K562 (cell line): Measurements from ENCODE around the gene ZKSCAN5. TPM values are rescaled to one million over a fixed set of nuclear protein-coding genes. Genes with fewer than 3 reads are reported as not detected.

ENCODE experiments used
- CCNT2 ChIP-seq: IDR thresholded peaks from 2 replicates; pipeline ENCODE4 v1.6.1; 2011; ENCODE audit warnings: borderline replicate concordance, low read depth, mild to moderate bottlenecking, moderate library complexity, mixed read lengths, low read length; ENCODE audit not compliant: insufficient read length; ENCODE audit errors: extremely low read depth
- CSDE1 ChIP-seq, 2 experiments: fragments of 450-650 bp; IDR thresholded peaks; 2 replicates each; pipeline ENCODE4 v1.6.1; 2016; ENCODE audit warnings: mild to moderate bottlenecking in 1 of 2
- CTBP1 ChIP-seq: fragments of 450-650 bp; IDR thresholded peaks from 2 replicates; pipeline ENCODE4 v1.6.1; 2016; ENCODE audit warnings: borderline replicate concordance
- DIDO1 ChIP-seq: fragments of 450-650 bp; IDR thresholded peaks from 2 replicates; pipeline ENCODE4 v1.6.1; 2016; ENCODE audit warnings: low read depth, missing biosample characterization, missing genetic modification characterization
- FOXA3 ChIP-seq, 2 experiments: fragments of 450-650 bp in 1 of 2; sonication (generic) in 1 of 2; formaldehyde crosslinking; IDR thresholded peaks in 1 of 2; conservative IDR thresholded peaks in 1 of 2; 2 replicates each; pipeline versions ENCODE4 v1.4.0 to v1.8.0; 2020 to 2022; ENCODE audit warnings: mild to moderate bottlenecking in 2 of 2, missing genetic modification reagents in 1 of 2
- FOXJ2 ChIP-seq: fragments of 200-800 bp; sonication (Bioruptor generic); IDR thresholded peaks from 2 replicates; pipeline ENCODE4 v1.6.1; 2016; ENCODE audit warnings: missing genetic modification characterization, missing compliant biosample characterization
- GABPB1 ChIP-seq: sonication (generic); formaldehyde crosslinking; IDR thresholded peaks from 2 replicates; pipeline ENCODE4 v1.8.0; 2022; ENCODE audit warnings: mild to moderate bottlenecking, missing genetic modification reagents
- GTF2B ChIP-seq: IDR thresholded peaks from 2 replicates; pipeline ENCODE4 v1.6.1; 2011; ENCODE audit not compliant: insufficient read length; ENCODE audit errors: extremely low read depth
- MAFG ChIP-seq: fragments of 450-650 bp; conservative IDR thresholded peaks from 2 replicates; pipeline ENCODE4 v1.6.1; 2016; ENCODE audit warnings: missing genetic modification characterization, missing compliant biosample characterization
- NELFE ChIP-seq: IDR thresholded peaks from 2 replicates; pipeline ENCODE4 v1.6.1; 2011; ENCODE audit warnings: mild to moderate bottlenecking; ENCODE audit not compliant: insufficient read depth, insufficient read length
- PCBP1 ChIP-seq: fragments of 200-400 bp; formaldehyde crosslinking; IDR thresholded peaks from 2 replicates; pipeline ENCODE4 v1.6.1; 2018; ENCODE audit warnings: mild to moderate bottlenecking, low read depth, low read length; ENCODE audit not compliant: poor library complexity, severe bottlenecking
- POLR2H ChIP-seq: IDR thresholded peaks from 2 replicates; pipeline ENCODE4 v1.6.1; 2016; ENCODE audit warnings: missing genetic modification characterization, low read depth, mild to moderate bottlenecking, control low read depth, missing compliant biosample characterization, moderate library complexity
- RBM22 ChIP-seq: fragments of 200-400 bp; formaldehyde crosslinking; IDR thresholded peaks from 2 replicates; pipeline ENCODE4 v1.6.1; 2018; ENCODE audit warnings: low read length, low read depth; ENCODE audit not compliant: poor library complexity, severe bottlenecking
- RNF2 ChIP-seq: sonication (generic); IDR thresholded peaks from 2 replicates; pipeline ENCODE4 v1.6.1; 2016
- SRSF9 ChIP-seq: fragments of 200-400 bp; formaldehyde crosslinking; IDR thresholded peaks from 2 replicates; pipeline ENCODE4 v1.6.1; 2017; ENCODE audit warnings: low read depth, low read length, borderline replicate concordance
- STAT6 ChIP-seq: sonication (generic); formaldehyde crosslinking; IDR thresholded peaks from 2 replicates; pipeline ENCODE4 v1.8.1; 2023; ENCODE audit warnings: mild to moderate bottlenecking, missing genetic modification reagents
- TCF7L2 ChIP-seq: fragments of 150-350 bp; IDR thresholded peaks from 2 replicates; pipeline ENCODE4 v1.6.1; 2016; ENCODE audit warnings: low read depth, mild to moderate bottlenecking, low read length, moderate library complexity
- U2AF2 ChIP-seq: fragments of 200-400 bp; formaldehyde crosslinking; optimal IDR thresholded peaks from 2 replicates; pipeline ENCODE3; 2017; ENCODE audit warnings: low read depth, mild to moderate bottlenecking, low read length
- ZBED1 ChIP-seq: IDR thresholded peaks from 2 replicates; pipeline ENCODE4 v1.6.1; 2014
- ZBTB1 ChIP-seq: sonication (generic); formaldehyde crosslinking; IDR thresholded peaks from 2 replicates; pipeline ENCODE4 v1.8.1; 2023; ENCODE audit warnings: missing genetic modification reagents, low read depth, mild to moderate bottlenecking, borderline replicate concordance
- ZNF165 ChIP-seq: fragments of 250-450 bp; sonication (Bioruptor Pico); IDR thresholded peaks from 2 replicates; pipeline ENCODE4 v1.4.0; 2020; ENCODE audit warnings: borderline replicate concordance
- ZNF586 ChIP-seq: fragments of 450-650 bp; formaldehyde crosslinking; conservative IDR thresholded peaks from 2 replicates; pipeline ENCODE4 v1.4.0; 2020; ENCODE audit warnings: mild to moderate bottlenecking, moderate library complexity
- ZNF830 ChIP-seq: fragments of 250-450 bp; sonication (Bioruptor Pico); IDR thresholded peaks from 2 replicates; pipeline ENCODE4 v1.5.0; 2021; ENCODE audit warnings: mild to moderate bottlenecking
- polyA plus RNA-seq, 8 experiments: library from polyadenylated mRNA; depleted of rRNA in 4 of 8; stranded (reverse) in 5 of 8; unstranded in 3 of 8; fragments of >200 nt; fragmentation: Nextera tagmentation in 2 of 8; fragmentation: Illumina TruSeq in 1 of 8; extraction: Ambion mirVana in 2 of 8; extraction: Trizol in 1 of 8; gene quantifications; 2 replicates each; pipeline versions ENCODE4 v1.2.1 to v1.2.3, GENCODE V29; 2011 to 2014; ENCODE audit warnings: inconsistent platforms in 1 of 8, missing spikeins in 1 of 8
- total RNA-seq, 7 experiments: library from RNA; depleted of rRNA in 6 of 7; stranded (reverse); fragments of >200 nt in 6 of 7; fragmentation: Illumina TruSeq in 2 of 7; extraction: Trizol in 2 of 7; gene quantifications; 2 replicates each; pipeline versions ENCODE4 v1.2.1 to v1.2.3, GENCODE V29; 2011 to 2021; ENCODE audit warnings: low replicate concordance in 1 of 7
- TF ChIP-seq, protein P1 (sequence below): fragments of 250-450 bp; sonication (Bioruptor Pico); IDR thresholded peaks from 2 replicates; pipeline ENCODE4 v1.8.0; 2022; ENCODE audit warnings: moderate library complexity, mild to moderate bottlenecking, inconsistent platforms
- TF ChIP-seq, protein P2 (sequence below): sonication (generic); formaldehyde crosslinking; IDR thresholded peaks from 2 replicates; pipeline ENCODE4 v1.8.1; 2022; ENCODE audit warnings: missing genetic modification reagents

The ZKSCAN5 gene
- total and polyA plus RNA-seq, 9 of the 15 experiments (the other 6 are each of a cell fraction or from before 2014, with no cell fraction given), result 4.2 to 19.0 (median 15.0) TPM

- TF ChIP-seq CCNT2, result peak; percentile 18
- no peak for TF ChIP-seq GTF2B
- TF ChIP-seq, protein P1, sequence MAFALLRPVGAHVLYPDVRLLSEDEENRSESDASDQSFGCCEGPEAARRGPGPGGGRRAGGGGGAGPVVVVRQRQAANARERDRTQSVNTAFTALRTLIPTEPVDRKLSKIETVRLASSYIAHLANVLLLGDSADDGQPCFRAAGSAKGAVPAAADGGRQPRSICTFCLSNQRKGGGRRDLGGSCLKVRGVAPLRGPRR (CRISPR knock-in tag), result no peak
- peak; percentile 22; the same call in 1 of the 2 replicates for TF ChIP-seq RNF2
- TF ChIP-seq GABPB1, result no peak
- no peak for TF ChIP-seq NELFE
- TF ChIP-seq PCBP1, result no peak
- no peak for TF ChIP-seq MAFG
- TF ChIP-seq FOXJ2 (tag), result no peak
- no peak for TF ChIP-seq RBM22
- no peak for TF ChIP-seq U2AF2
- TF ChIP-seq ZBTB1 (CRISPR knock-in tag), result no peak
- no peak for TF ChIP-seq STAT6
- TF ChIP-seq POLR2H (tag), result no peak
- TF ChIP-seq FOXA3 (CRISPR knock-in tag; conservative IDR thresholded peaks at IDR 0.05 in 1 of 2, IDR thresholded peaks at IDR 0.05 in 1 of 2), result no peak
- no peak for TF ChIP-seq DIDO1
- no peak for TF ChIP-seq CSDE1 (IDR thresholded peaks at IDR 0.05)
- no peak for TF ChIP-seq ZNF165
- TF ChIP-seq, protein P2, sequence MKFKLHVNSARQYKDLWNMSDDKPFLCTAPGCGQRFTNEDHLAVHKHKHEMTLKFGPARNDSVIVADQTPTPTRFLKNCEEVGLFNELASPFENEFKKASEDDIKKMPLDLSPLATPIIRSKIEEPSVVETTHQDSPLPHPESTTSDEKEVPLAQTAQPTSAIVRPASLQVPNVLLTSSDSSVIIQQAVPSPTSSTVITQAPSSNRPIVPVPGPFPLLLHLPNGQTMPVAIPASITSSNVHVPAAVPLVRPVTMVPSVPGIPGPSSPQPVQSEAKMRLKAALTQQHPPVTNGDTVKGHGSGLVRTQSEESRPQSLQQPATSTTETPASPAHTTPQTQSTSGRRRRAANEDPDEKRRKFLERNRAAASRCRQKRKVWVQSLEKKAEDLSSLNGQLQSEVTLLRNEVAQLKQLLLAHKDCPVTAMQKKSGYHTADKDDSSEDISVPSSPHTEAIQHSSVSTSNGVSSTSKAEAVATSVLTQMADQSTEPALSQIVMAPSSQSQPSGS (CRISPR knock-in tag), result no peak
- no peak for TF ChIP-seq ZNF830 (CRISPR knock-in tag)
- TF ChIP-seq CTBP1, result peak; percentile 29; the same call in 1 of the 2 replicates
- no peak for TF ChIP-seq ZNF586 (CRISPR knock-in tag)
- no peak for TF ChIP-seq TCF7L2
- no peak for TF ChIP-seq ZBED1
- TF ChIP-seq SRSF9, result no peak
Measured at GRCh38 chr7:99539213-99539811, 34.9 kb downstream of the ZKSCAN5 start (continued).
